Common myeloid progenitor, CD34-positive (primary cell): ENCODE data around the gene ZNF319.

Source experiments
- CTCF ChIA-PET: fragments of 350-600 bp; sonication (Branson Sonifier 250); formaldehyde crosslinking; loops from one replicate; lab custom pipeline; 2021; ENCODE audit warnings: antibody characterized with exemption; lab: Charles Lee
- POLR2A ChIA-PET: fragments of 350-600 bp; sonication (Branson Sonifier 250); formaldehyde crosslinking; loops from one replicate; lab custom pipeline; 2021; ENCODE audit warnings: antibody characterized with exemption; lab: Charles Lee
- DNase-seq, 3 donors: peaks; one replicate each; pipeline versions ENCODE4 v3.0.0 to v3.0.0-alpha.2; 2013
- H3K27ac ChIP-seq, 2 experiments: 1 replicate in 1 of 2; 2 replicates in 1 of 2; pipeline ENCODE4 v1.7.0; 2013; ENCODE audit warnings: inconsistent platforms in 2 of 2, low read length in 2 of 2, mild to moderate bottlenecking in 2 of 2, low read depth in 1 of 2, moderate library complexity in 1 of 2; ENCODE audit not compliant: severe bottlenecking in 2 of 2, insufficient read depth in 1 of 2, poor library complexity in 1 of 2
- H3K27me3 ChIP-seq, 5 experiments: replicated peaks in 2 of 5; 1 replicate in 3 of 5; 2 replicates in 2 of 5; pipeline versions ENCODE4 v1.6.1 to v1.7.0; 2013; ENCODE audit warnings: low read length in 4 of 5, mild to moderate bottlenecking in 2 of 5, moderate library complexity in 2 of 5, inconsistent platforms in 1 of 5; ENCODE audit not compliant: insufficient read depth in 5 of 5, control insufficient read depth in 4 of 5
- H3K36me3 ChIP-seq, 4 experiments: 1 replicate in 2 of 4; 2 replicates in 2 of 4; pipeline versions ENCODE4 v1.6.1 to v1.7.0; 2013; ENCODE audit warnings: low read length in 3 of 4, control low read depth in 1 of 4, mild to moderate bottlenecking in 1 of 4; ENCODE audit not compliant: control insufficient read depth in 4 of 4, insufficient read depth in 4 of 4
- H3K4me1 ChIP-seq, 4 experiments: 1 replicate in 3 of 4; 2 replicates in 1 of 4; pipeline versions ENCODE4 v1.6.1 to v1.7.1; 2013; ENCODE audit warnings: low read length in 3 of 4, mild to moderate bottlenecking in 3 of 4, control low read depth in 1 of 4, inconsistent platforms in 1 of 4, moderate library complexity in 1 of 4; ENCODE audit not compliant: control insufficient read depth in 4 of 4, insufficient read depth in 4 of 4; ENCODE audit errors: control extremely low read depth in 1 of 4
- H3K4me3 ChIP-seq, 7 experiments: 1 replicate in 4 of 7; 2 replicates in 3 of 7; pipeline versions ENCODE4 v1.5.1 to v1.7.0; 2013; ENCODE audit warnings: mild to moderate bottlenecking in 7 of 7, low read length in 6 of 7, moderate library complexity in 6 of 7, inconsistent platforms in 2 of 7, low read depth in 2 of 7, control low read depth in 1 of 7; ENCODE audit not compliant: insufficient read depth in 4 of 7, control insufficient read depth in 1 of 7; ENCODE audit errors: extremely low read depth in 1 of 7
- H3K9me3 ChIP-seq, 5 experiments: 1 replicate in 4 of 5; 2 replicates in 1 of 5; pipeline versions ENCODE4 v1.6.1 to v1.7.1; 2013; ENCODE audit warnings: low read length in 4 of 5, mild to moderate bottlenecking in 2 of 5, inconsistent platforms in 1 of 5, low read depth in 1 of 5, moderate library complexity in 1 of 5; ENCODE audit not compliant: control insufficient read depth in 4 of 5, insufficient read depth in 2 of 5; ENCODE audit errors: control extremely low read depth in 1 of 5
- WGBS: methylation state at CpG from one replicate; pipeline ENCODE4 v1.1.5; 2013; ENCODE audit not compliant: insufficient coverage; 5-methylcytosine and 5-hydroxymethylcytosine counted together

ZNF319 gene

GRCh38 chr16:58000706-58001676, 519 bp upstream of the ZNF319 start, which contains the start of gene USB1:
USB1 (plus strand) TSS chr16:58001407; CDS start chr16:58001484, 77 bp downstream.
- DNase-seq = peak; percentile 92 to 94 (median 94)
- Histone ChIP-seq H3K9me3 (no peaks in the 10 kb centered on the region), H3K4me3 (peak within 1 kb of the TSS; percentile 70 to 89 (median 80)), H3K27ac (peak within 1 kb of the TSS in 1 of 2 experiments; percentile 77), H3K36me3 (peaks cover 0 to 34% (median 19%) of the 10 kb centered on the region in 4 experiments), H3K27me3 (no peaks in the 10 kb centered on the region), H3K4me1 (peaks cover 4 to 35% (median 24%) of the 10 kb centered on the region in 4 experiments)
- POLR2A ChIA-PET = no interaction called here
- CTCF ChIA-PET = interaction anchor here (0.7 to 7.7 kb wide), 12 partner anchors 10 to 245 kb away, joined by 3 to 61 read pairs (median 4); no protein-coding TSS in a partner anchor
- WGBS = 0% methylated on average over 68 of the region's 81 CpGs

- H3K36me3 ChIP-seq = peaks cover 0 to 39% (median 23%) of the 10 kb centered on the region in 4 experiments
- peaks cover 4 to 41% (median 30%) of the 10 kb centered on the region in 4 experiments for H3K4me1 ChIP-seq
- peak in 2 of 3 donors; percentile 70 to 71 for DNase-seq
- no peaks in the 10 kb centered on the region for H3K27me3 ChIP-seq
- POLR2A ChIA-PET = no interaction called here
- 3% methylated on average over 5 of the region's 6 CpGs for WGBS
- CTCF ChIA-PET = interaction anchor here (1.2 to 7.7 kb wide), 7 partner anchors 8 to 200 kb away, joined by 3 to 61 read pairs (median 4); no protein-coding TSS in a partner anchor
- H3K27ac ChIP-seq = peak overlapping the region in 1 of 2 experiments; percentile 68
- H3K9me3 ChIP-seq = no peaks in the 10 kb centered on the region
- H3K4me3 ChIP-seq = peak overlapping the region; percentile 59 to 83 (median 71)
These were observed 1.0 kb downstream of the ZNF319 start for GRCh38 chr16:57999366-57999970.

- Histone ChIP-seq H3K36me3 (peaks cover 0 to 42% (median 22%) of the 10 kb centered on the region in 4 experiments), H3K9me3 (no peaks in the 10 kb centered on the region), H3K4me3 (peak overlapping the region in 4 of 7 experiments; percentile 62 to 83 (median 75)), H3K27ac (no peak overlapping the region), H3K4me1 (peaks cover 4 to 41% (median 35%) of the 10 kb centered on the region in 4 experiments), H3K27me3 (no peaks in the 10 kb centered on the region)
- 88% methylated on average over 1 of the region's 3 CpGs for WGBS
- POLR2A ChIA-PET = no interaction called here
- DNase-seq = no peak
- CTCF ChIA-PET = interaction anchor here (0.6 to 7.7 kb wide), 4 partner anchors 8 to 123 kb away, joined by 3 to 61 read pairs (median 18); no protein-coding TSS in a partner anchor
These were observed 1.5 kb downstream of the ZNF319 start for GRCh38 chr16:57998992-57999365.

GRCh38 chr16:57998486-57998885, 2.0 kb downstream of the ZNF319 start:
- H3K4me1 ChIP-seq = peaks cover 4 to 41% (median 36%) of the 10 kb centered on the region in 4 experiments
- H3K4me3 ChIP-seq = no peak overlapping the region

GRCh38 chr16:57997528-57998265, 2.8 kb downstream of the ZNF319 start:
- no peaks in the 10 kb centered on the region for H3K9me3 ChIP-seq
- H3K36me3 ChIP-seq = peaks cover 0 to 43% (median 22%) of the 10 kb centered on the region in 4 experiments
- ChIA-PET POLR2A (no interaction called here), CTCF (interaction anchor here (1.1 to 7.7 kb wide), 3 partner anchors 91 to 349 kb away, joined by 3 to 61 read pairs (median 32); no protein-coding TSS in a partner anchor)
- peaks cover 4 to 41% (median 36%) of the 10 kb centered on the region in 4 experiments for H3K4me1 ChIP-seq
- DNase-seq = no peak
- no peak overlapping the region for H3K27ac ChIP-seq
- H3K27me3 ChIP-seq = no peaks in the 10 kb centered on the region
- H3K4me3 ChIP-seq = no peak overlapping the region
- WGBS = 97% methylated on average over 36 of the region's 36 CpGs

More at GRCh38 chr16:57998486-57998885, 2.0 kb downstream of the ZNF319 start:
- 73% methylated on average over 1 of the region's 8 CpGs for WGBS
- ChIA-PET CTCF (interaction anchor here (0.6 to 7.7 kb wide), 5 partner anchors 8 to 349 kb away, joined by 3 to 61 read pairs (median 3); no protein-coding TSS in a partner anchor), POLR2A (no interaction called here)
- Histone ChIP-seq H3K9me3 (no peaks in the 10 kb centered on the region), H3K36me3 (peaks cover 0 to 42% (median 24%) of the 10 kb centered on the region in 4 experiments), H3K27me3 (no peaks in the 10 kb centered on the region), H3K27ac (no peak overlapping the region)
- no peak for DNase-seq

GRCh38 chr16:57997176-57997527, 3.3 kb downstream of the ZNF319 start:
- POLR2A ChIA-PET = no interaction called here
- DNase-seq = no peak
- CTCF ChIA-PET = interaction anchor here (7.0 to 7.7 kb wide), 2 partner anchors 90 to 98 kb away, joined by 32 to 61 read pairs; no protein-coding TSS in a partner anchor
- Histone ChIP-seq H3K36me3 (peaks cover 0 to 43% (median 21%) of the 10 kb centered on the region in 4 experiments), H3K4me1 (peaks cover 4 to 41% (median 36%) of the 10 kb centered on the region in 4 experiments), H3K4me3 (no peak overlapping the region), H3K27ac (no peak overlapping the region), H3K9me3 (no peaks in the 10 kb centered on the region), H3K27me3 (no peaks in the 10 kb centered on the region)
- 98% methylated on average over 35 of the region's 35 CpGs for WGBS
